SK-N-SH (cell line): ENCODE measurements around the gene ZNF3. TPM values are rescaled to one million over a fixed set of nuclear protein-coding genes. Genes with fewer than 3 reads are reported as not detected.
A peak's percentile ranks its signal among the peaks of the same experiment; 100 is the strongest.

Experiments used
- CTCF ChIA-PET: fragments of 300-600, 350-600 bp; formaldehyde crosslinking; extraction: SDS; loops from one replicate; lab custom pipeline; 2021; lab: Yijun Ruan, JAX
- POLR2A ChIA-PET: fragments of 350-600 bp; sonication (Branson Sonifier 250); formaldehyde crosslinking; extraction: SDS; loops from one replicate; lab custom pipeline; 2020; ENCODE audit warnings: antibody characterized with exemption, inconsistent platforms; lab: Yijun Ruan, JAX
- DNase-seq: peaks from one replicate; pipeline ENCODE4 v3.0.0; 2012
- H2AFZ ChIP-seq: fragments of 200-600 bp; sonication (generic); 2 replicates; pipeline ENCODE4 v1.8.1; 2016; ENCODE audit warnings: antibody characterized with exemption, mild to moderate bottlenecking, low read depth
- H3F3A ChIP-seq: fragments of 200-600 bp; sonication (generic); replicated peaks from 2 replicates; pipeline ENCODE3; 2016; ENCODE audit warnings: antibody characterized with exemption, mild to moderate bottlenecking; ENCODE audit not compliant: insufficient read depth
- H3K27ac ChIP-seq, 2 experiments: fragments of 200-500 bp in 1 of 2; fragments of 200-600 bp in 1 of 2; sonication (Bioruptor generic) in 1 of 2; sonication (generic), shearing (Covaris generic) in 1 of 2; 2 replicates each; pipeline versions ENCODE4 v1.5.1 to v1.6.1; 2014 to 2016; ENCODE audit warnings: low read depth in 2 of 2, inconsistent platforms in 1 of 2, low read length in 1 of 2, mild to moderate bottlenecking in 1 of 2, mixed read lengths in 1 of 2
- H3K27me3 ChIP-seq: fragments of 200-600 bp; sonication (generic), shearing (Covaris generic); 2 replicates; pipeline ENCODE4 v1.6.1; 2016; ENCODE audit warnings: mixed run types; ENCODE audit not compliant: insufficient read depth
- H3K36me3 ChIP-seq, 2 experiments: fragments of 200-500 bp in 1 of 2; fragments of 200-600 bp in 1 of 2; sonication (Bioruptor generic) in 1 of 2; sonication (generic) in 1 of 2; replicated peaks in 1 of 2; 2 replicates each; pipeline versions ENCODE3 to v1.5.1; 2014 to 2016; ENCODE audit warnings: low read length in 1 of 2, mild to moderate bottlenecking in 1 of 2; ENCODE audit not compliant: insufficient read depth in 2 of 2, control insufficient read depth in 1 of 2
- H3K4me1 ChIP-seq, 2 experiments: fragments of 200-500 bp in 1 of 2; fragments of 200-600 bp in 1 of 2; sonication (Bioruptor generic) in 1 of 2; sonication (generic), shearing (Covaris generic) in 1 of 2; 2 replicates each; pipeline versions ENCODE4 v1.5.1 to v1.6.1; 2014 to 2016; ENCODE audit warnings: low read depth in 1 of 2, low read length in 1 of 2, mixed run types in 1 of 2; ENCODE audit not compliant: insufficient read depth in 2 of 2, control insufficient read depth in 1 of 2
- H3K4me2 ChIP-seq: fragments of 200-600 bp; sonication (generic), shearing (Covaris generic); 2 replicates; pipeline ENCODE4 v1.6.1; 2017; ENCODE audit warnings: mixed run types
- H3K4me3 ChIP-seq, 2 experiments: fragments of 200-500 bp in 1 of 2; fragments of 200-600 bp in 1 of 2; sonication (Bioruptor generic) in 1 of 2; sonication (generic), shearing (Covaris generic) in 1 of 2; 2 replicates each; pipeline versions ENCODE4 v1.5.1 to v1.8.1; 2014 to 2016; ENCODE audit warnings: low read depth in 2 of 2, inconsistent platforms in 1 of 2, low read length in 1 of 2, mild to moderate bottlenecking in 1 of 2, mixed read lengths in 1 of 2, moderate library complexity in 1 of 2
- H3K79me2 ChIP-seq: fragments of 200-600 bp; sonication (generic); 2 replicates; pipeline ENCODE4 v1.8.1; 2017; ENCODE audit warnings: mild to moderate bottlenecking; ENCODE audit not compliant: insufficient read depth
- H3K9ac ChIP-seq: fragments of 200-600 bp; sonication (generic); 2 replicates; pipeline ENCODE4 v1.6.1; 2017; ENCODE audit warnings: mixed run types
- H3K9me2 ChIP-seq: fragments of 200-600 bp; sonication (generic); 2 replicates; pipeline ENCODE4 v1.6.1; 2017; ENCODE audit warnings: mixed run types
- H3K9me3 ChIP-seq: fragments of 200-600 bp; sonication (generic); 2 replicates; pipeline ENCODE4 v1.6.1; 2017; ENCODE audit warnings: mixed run types, mild to moderate bottlenecking, moderate library complexity
- H4K20me1 ChIP-seq: fragments of 200-600 bp; sonication (generic); 2 replicates; pipeline ENCODE4 v1.6.1; 2017; ENCODE audit warnings: mild to moderate bottlenecking, mixed run types; ENCODE audit not compliant: insufficient read depth
- ELF1 ChIP-seq: IDR thresholded peaks from 2 replicates; pipeline ENCODE4 v1.4.0; 2012
- EZH2phosphoT487 ChIP-seq: fragments of 200-600 bp; sonication (generic); IDR thresholded peaks from 2 replicates; pipeline ENCODE4 v1.6.1; 2017; ENCODE audit warnings: low read depth, mixed run types, mild to moderate bottlenecking, antibody characterized with exemption, moderate library complexity, borderline replicate concordance
- FOSL2 ChIP-seq: IDR thresholded peaks from 2 replicates; pipeline ENCODE4 v1.4.0; 2012; ENCODE audit warnings: low read depth, mild to moderate bottlenecking, moderate library complexity, borderline replicate concordance
- POLR2AphosphoS5 ChIP-seq: IDR thresholded peaks from 2 replicates; pipeline ENCODE4 v1.6.1; 2012; ENCODE audit warnings: low read depth, low read length
- RAD21 ChIP-seq: IDR thresholded peaks from 2 replicates; pipeline ENCODE4 v1.6.1; 2012; ENCODE audit warnings: mild to moderate bottlenecking, low read length
- WGBS: methylation state at CpG from one replicate; pipeline ENCODE4 v1.1.6; 2017; ENCODE audit warnings: low lambda C conversion rate; 5-methylcytosine and 5-hydroxymethylcytosine counted together
- polyA plus RNA-seq, 3 experiments: library from polyadenylated mRNA; depleted of rRNA; stranded (reverse); fragments of >200 nt; gene quantifications; 2 replicates each; pipeline ENCODE4 v1.2.3, GENCODE V29; 2012
- TF ChIP-seq, protein P1 (sequence below): IDR thresholded peaks from 2 replicates; pipeline ENCODE4; 2012
- TF ChIP-seq, protein P2 (sequence below): fragments of 150-350 bp; IDR thresholded peaks from 2 replicates; pipeline ENCODE4 v1.6.1; 2016; ENCODE audit warnings: mild to moderate bottlenecking, low read depth, low read length

The ZNF3 gene
- polyA plus RNA-seq, 1 of the 3 experiments (the other 2 are of a cell fraction), result 30.5 TPM

DNA sequence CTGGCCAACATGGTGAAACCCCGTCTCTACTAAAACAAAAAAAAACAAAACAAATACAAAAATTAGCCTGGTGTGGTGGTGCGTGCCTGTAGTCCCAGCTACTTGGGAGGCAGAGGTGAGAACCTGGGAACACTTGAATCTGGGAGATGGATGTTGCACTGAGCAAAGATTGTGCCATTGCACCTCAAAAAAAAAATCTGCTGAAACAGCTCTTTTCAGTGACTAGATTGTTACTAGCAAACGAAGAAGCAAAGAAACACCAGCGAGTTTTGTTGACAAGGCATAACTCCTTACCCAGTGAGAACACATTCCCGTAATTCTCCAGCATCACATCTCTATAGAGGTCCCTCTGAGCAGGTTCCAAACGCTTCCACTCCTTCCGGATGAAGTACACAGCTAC is 6.7 kb downstream of the ZNF3 start:
- 97% methylated on average over 7 of the region's 7 CpGs for WGBS
- POLR2A ChIA-PET, result no interaction called here
- TF ChIP-seq, protein P1, sequence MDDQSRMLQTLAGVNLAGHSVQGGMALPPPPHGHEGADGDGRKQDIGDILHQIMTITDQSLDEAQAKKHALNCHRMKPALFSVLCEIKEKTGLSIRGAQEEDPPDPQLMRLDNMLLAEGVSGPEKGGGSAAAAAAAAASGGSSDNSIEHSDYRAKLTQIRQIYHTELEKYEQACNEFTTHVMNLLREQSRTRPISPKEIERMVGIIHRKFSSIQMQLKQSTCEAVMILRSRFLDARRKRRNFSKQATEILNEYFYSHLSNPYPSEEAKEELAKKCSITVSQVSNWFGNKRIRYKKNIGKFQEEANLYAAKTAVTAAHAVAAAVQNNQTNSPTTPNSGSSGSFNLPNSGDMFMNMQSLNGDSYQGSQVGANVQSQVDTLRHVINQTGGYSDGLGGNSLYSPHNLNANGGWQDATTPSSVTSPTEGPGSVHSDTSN, result no peak
- H3K79me2 ChIP-seq, result peaks cover 68% of the 10 kb centered on the region
- peaks cover 6 to 8% of the 10 kb centered on the region in 2 experiments; a peak in 3 of 4 replicates for H3K4me1 ChIP-seq
- CTCF ChIA-PET, result interaction anchor here (0.8 to 2.1 kb wide), 5 partner anchors 10 to 81 kb away, joined by 3 to 9 read pairs (median 5); no protein-coding TSS in a partner anchor
- peaks cover 14% of the 10 kb centered on the region; the same call in 1 of the 2 replicates for H4K20me1 ChIP-seq
- H3K27me3 ChIP-seq, result no peaks in the 10 kb centered on the region
- no peak overlapping the region for H2AFZ ChIP-seq
- peaks cover 83 to 100% of the 10 kb centered on the region in 2 experiments for H3K36me3 ChIP-seq
- H3K27ac ChIP-seq, result no peak overlapping the region
- H3K4me3 ChIP-seq, result no peak overlapping the region; a peak in 1 of 4 replicates
- no peak overlapping the region for H3K9ac ChIP-seq
- no peak overlapping the region for H3K4me2 ChIP-seq
- no peak for DNase-seq
- peaks cover 10% of the 10 kb centered on the region for H3F3A ChIP-seq
- H3K9me2 ChIP-seq, result no peaks in the 10 kb centered on the region
- peaks cover 37% of the 10 kb centered on the region for H3K9me3 ChIP-seq

DNA sequence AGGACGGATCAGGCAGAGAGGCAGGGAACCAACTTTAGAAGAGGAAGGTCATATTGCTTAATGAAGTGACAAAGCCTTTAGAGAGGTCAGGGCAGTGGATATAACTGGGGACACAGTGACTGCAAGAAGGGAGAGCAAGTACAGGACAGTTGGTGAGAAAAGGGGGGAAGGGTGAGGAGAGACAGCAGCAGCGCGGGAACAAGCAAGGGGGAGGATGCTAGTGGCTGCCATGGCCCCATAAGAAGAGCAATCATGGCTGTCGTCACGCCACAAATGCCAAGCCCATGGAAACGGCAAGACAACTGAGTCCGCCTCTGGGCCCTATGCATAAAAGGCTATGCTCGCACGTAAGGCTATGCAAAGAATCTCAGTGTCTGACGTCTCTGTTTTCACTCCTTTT is 9.1 kb downstream of the ZNF3 start:
- POLR2A ChIA-PET, result interaction anchor here (0.8 kb wide), 1 partner anchor 8 kb away, joined by 4 read pairs; no protein-coding TSS in a partner anchor
- TF ChIP-seq RAD21 (no peak), EZH2phosphoT487 (no peak), FOSL2 (no peak), POLR2AphosphoS5 (peak; percentile 38; the same call in 1 of the 2 replicates), ELF1 (no peak)
- TF ChIP-seq, protein P2, sequence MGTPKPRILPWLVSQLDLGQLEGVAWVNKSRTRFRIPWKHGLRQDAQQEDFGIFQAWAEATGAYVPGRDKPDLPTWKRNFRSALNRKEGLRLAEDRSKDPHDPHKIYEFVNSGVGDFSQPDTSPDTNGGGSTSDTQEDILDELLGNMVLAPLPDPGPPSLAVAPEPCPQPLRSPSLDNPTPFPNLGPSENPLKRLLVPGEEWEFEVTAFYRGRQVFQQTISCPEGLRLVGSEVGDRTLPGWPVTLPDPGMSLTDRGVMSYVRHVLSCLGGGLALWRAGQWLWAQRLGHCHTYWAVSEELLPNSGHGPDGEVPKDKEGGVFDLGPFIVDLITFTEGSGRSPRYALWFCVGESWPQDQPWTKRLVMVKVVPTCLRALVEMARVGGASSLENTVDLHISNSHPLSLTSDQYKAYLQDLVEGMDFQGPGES, result no peak
- TF ChIP-seq, protein P1, result no peak
- no peaks in the 10 kb centered on the region for H3K27me3 ChIP-seq
- peaks cover 39% of the 10 kb centered on the region for H3K9me3 ChIP-seq
- peaks cover 72 to 92% of the 10 kb centered on the region in 2 experiments for H3K36me3 ChIP-seq
- 0 out of 2 replicates have a peak, but pooled peaks cover 3% of the 10 kb centered on the region for H4K20me1 ChIP-seq
- no peak overlapping the region for H2AFZ ChIP-seq
- CTCF ChIA-PET, result interaction anchor here (0.6 to 3.2 kb wide), 4 partner anchors 9 to 378 kb away, joined by 3 to 21 read pairs (median 4); partner anchors contain the start of gene ZNF3
- H3K9me2 ChIP-seq, result no peaks in the 10 kb centered on the region
- H3K4me2 ChIP-seq, result no peak overlapping the region
- H3K4me3 ChIP-seq, result peak overlapping the region in 1 of 2 experiments; percentile 15; a peak in 1 of 4 replicates
- H3K9ac ChIP-seq, result no peak overlapping the region
- no peak overlapping the region for H3K27ac ChIP-seq
- no peak for DNase-seq
- peaks cover 44% of the 10 kb centered on the region for H3K79me2 ChIP-seq
- peaks cover 0 to 1% of the 10 kb centered on the region in 2 experiments; a peak in 1 of 4 replicates for H3K4me1 ChIP-seq
- WGBS, result 97% methylated on average over 10 of the region's 10 CpGs
- peaks cover 31% of the 10 kb centered on the region for H3F3A ChIP-seq
